SU-DHL-6 (cell line): Measurements from ENCODE around the gene MAGEE1.

Source experiments
- H2AFZ ChIP-seq: fragments of 200-600 bp; sonication (generic); 2 replicates; pipeline ENCODE4 v1.6.1; 2014; ENCODE audit warnings: low read depth, mild to moderate bottlenecking, moderate library complexity, mixed read lengths, antibody characterized with exemption, low read length; ENCODE audit not compliant: severe bottlenecking
- H3F3A ChIP-seq: fragments of 200-600 bp; shearing (Covaris generic); 2 replicates; pipeline ENCODE4 v1.6.0; 2016; ENCODE audit warnings: antibody characterized with exemption, mild to moderate bottlenecking; ENCODE audit not compliant: insufficient read depth
- H3K27ac ChIP-seq: fragments of 200-600 bp; sonication (generic); 2 replicates; pipeline ENCODE4 v1.5.1; 2016; ENCODE audit warnings: low read depth, mild to moderate bottlenecking, low read length, moderate library complexity, mixed read lengths
- H3K27me3 ChIP-seq: fragments of 200-600 bp; sonication (generic), shearing (Covaris generic); 2 replicates; pipeline ENCODE4 v1.6.0; 2014; ENCODE audit warnings: mild to moderate bottlenecking, low read length
- H3K36me3 ChIP-seq: fragments of 200-600 bp; sonication (generic); 2 replicates; pipeline ENCODE4 v1.6.1; 2014; ENCODE audit warnings: mild to moderate bottlenecking, low read length, mixed read lengths
- H3K4me2 ChIP-seq: fragments of 300-600, 200-600 bp; shearing (Covaris generic), sonication (generic); 2 replicates; pipeline ENCODE4 v1.6.0; 2014; ENCODE audit warnings: low read length, low read depth, mild to moderate bottlenecking; ENCODE audit not compliant: poor library complexity, severe bottlenecking
- H3K4me3 ChIP-seq: fragments of 200-600 bp; sonication (generic); 2 replicates; pipeline ENCODE4 v1.5.1; 2014; ENCODE audit warnings: antibody characterized with exemption, low read length, mild to moderate bottlenecking, mixed read lengths; ENCODE audit not compliant: insufficient read depth, poor library complexity, severe bottlenecking
- H3K79me2 ChIP-seq: fragments of 200-600 bp; sonication (generic); 2 replicates; pipeline ENCODE4 v1.6.1; 2014; ENCODE audit warnings: mild to moderate bottlenecking, low read length, moderate library complexity; ENCODE audit not compliant: insufficient read depth
- H3K9ac ChIP-seq: fragments of 200-600 bp; sonication (generic); 2 replicates; pipeline ENCODE4 v1.7.0; 2014; ENCODE audit warnings: mild to moderate bottlenecking, low read length
- H3K9me2 ChIP-seq: fragments of 200-600 bp; sonication (generic); replicated peaks from 2 replicates; pipeline ENCODE4 v1.6.1; 2014; ENCODE audit warnings: low read length; ENCODE audit not compliant: insufficient read depth
- H3K9me3 ChIP-seq: fragments of 200-600 bp; sonication (generic); 2 replicates; pipeline ENCODE4 v1.6.1; 2014; ENCODE audit warnings: low read length, mixed read lengths; ENCODE audit not compliant: insufficient read depth
- H4K20me1 ChIP-seq: fragments of 200-600 bp; sonication (generic); 2 replicates; pipeline ENCODE4 v1.6.1; 2014; ENCODE audit warnings: low read depth, mild to moderate bottlenecking, antibody characterized with exemption, low read length, moderate library complexity, mixed read lengths
- CTCF ChIP-seq: fragments of 200-600 bp; sonication (generic); IDR thresholded peaks from one replicate; pipeline ENCODE4 v1.5.1; 2017; ENCODE audit warnings: antibody characterized with exemption, mild to moderate bottlenecking, low read length, moderate library complexity; ENCODE audit not compliant: insufficient read depth, poor library complexity, severe bottlenecking
- EZH2phosphoT487 ChIP-seq: fragments of 200-600 bp; sonication (generic), shearing (Covaris generic); conservative IDR thresholded peaks from 2 replicates; pipeline ENCODE4 v1.6.1; 2018; ENCODE audit warnings: mild to moderate bottlenecking, antibody characterized with exemption, low read length, moderate library complexity, mixed read lengths

Gene MAGEE1

GRCh38 chrX:76434103-76434741 lies 6.7 kb downstream of the MAGEE1 start:
- no peak overlapping the region for H3K4me3 ChIP-seq
- H3K79me2 ChIP-seq = no peaks in the 10 kb centered on the region
- TF ChIP-seq CTCF (no peak), EZH2phosphoT487 (no peak)
- H4K20me1 ChIP-seq = no peaks in the 10 kb centered on the region
- no peak overlapping the region for H3K27ac ChIP-seq
- H2AFZ ChIP-seq = no peak overlapping the region
- no peak overlapping the region for H3K4me2 ChIP-seq
- H3K9me2 ChIP-seq = no peaks in the 10 kb centered on the region
- H3K9ac ChIP-seq = no peak overlapping the region
- H3K27me3 ChIP-seq = no peaks in the 10 kb centered on the region
- H3K36me3 ChIP-seq = no peaks in the 10 kb centered on the region
- no peaks in the 10 kb centered on the region for H3F3A ChIP-seq
- no peaks in the 10 kb centered on the region for H3K9me3 ChIP-seq

- Histone ChIP-seq H3K36me3 (no peaks in the 10 kb centered on the region), H3K79me2 (no peaks in the 10 kb centered on the region), H3K9me3 (no peaks in the 10 kb centered on the region), H3K27ac (no peak overlapping the region), H3F3A (no peaks in the 10 kb centered on the region), H3K4me3 (no peak overlapping the region), H3K9ac (no peak overlapping the region), H3K4me2 (no peak overlapping the region), H2AFZ (no peak overlapping the region), H3K9me2 (no peaks in the 10 kb centered on the region), H4K20me1 (no peaks in the 10 kb centered on the region), H3K27me3 (no peaks in the 10 kb centered on the region)
- TF ChIP-seq EZH2phosphoT487 = no peak
- TF ChIP-seq CTCF = no peak
Observed at GRCh38 chrX:76439188-76439587, 11.7 kb downstream of the MAGEE1 start.

GRCh38 chrX:76453737-76454406 lies 26.4 kb downstream of the MAGEE1 start:
- no peaks in the 10 kb centered on the region for H3K9me2 ChIP-seq
- no peaks in the 10 kb centered on the region for H3K27me3 ChIP-seq
- H3K4me2 ChIP-seq = no peak overlapping the region
- H4K20me1 ChIP-seq = no peaks in the 10 kb centered on the region
- H3K36me3 ChIP-seq = no peaks in the 10 kb centered on the region
- no peak overlapping the region for H3K4me3 ChIP-seq
- no peak overlapping the region for H3K27ac ChIP-seq
- TF ChIP-seq CTCF (no peak), EZH2phosphoT487 (no peak)
- H3F3A ChIP-seq = no peaks in the 10 kb centered on the region
- H3K9ac ChIP-seq = no peak overlapping the region
- H2AFZ ChIP-seq = no peak overlapping the region
- no peaks in the 10 kb centered on the region for H3K79me2 ChIP-seq
- H3K9me3 ChIP-seq = no peaks in the 10 kb centered on the region
